Spinal cord (tissue), 10 donors: ENCODE data around the gene TOMT. TPM values are rescaled to one million over a fixed set of nuclear protein-coding genes. Genes with fewer than 3 reads are reported as not detected.
"Not testable (repeated sequence)": the region's sequence is repeated elsewhere in the genome, so short reads cannot be mapped to it uniquely, and the experiment has no call there.

ENCODE experiments used
- DNase-seq, 6 donors: peaks; one replicate each; pipeline versions ENCODE4 v3.0.0 to v3.0.0-alpha.2; 2013 to 2015; ENCODE audit warnings: low spot score in 6 of 6, low read depth in 4 of 6
- H3K27ac ChIP-seq: one replicate; pipeline ENCODE4 v1.5.1; 2013; ENCODE audit warnings: low read depth, low read length, control low read depth
- H3K27me3 ChIP-seq: one replicate; pipeline ENCODE4 v1.6.1; 2013; ENCODE audit warnings: low read length; ENCODE audit not compliant: control insufficient read depth, insufficient read depth
- H3K36me3 ChIP-seq: one replicate; pipeline ENCODE4 v1.6.1; 2013; ENCODE audit warnings: low read length; ENCODE audit not compliant: control insufficient read depth, insufficient read depth
- H3K4me1 ChIP-seq: one replicate; pipeline ENCODE4 v1.6.1; 2013; ENCODE audit warnings: low read length; ENCODE audit not compliant: control insufficient read depth, insufficient read depth
- H3K4me3 ChIP-seq: one replicate; pipeline ENCODE4 v1.5.1; 2013; ENCODE audit warnings: low read depth, low read length, control low read depth
- H3K9me3 ChIP-seq: one replicate; pipeline ENCODE4 v1.6.1; 2013; ENCODE audit warnings: low read length; ENCODE audit not compliant: control insufficient read depth, insufficient read depth
- WGBS: methylation state at CpG from one replicate; pipeline ENCODE4 v1.1.5; 2013; ENCODE audit warnings: missing lambda C conversion rate; ENCODE audit not compliant: insufficient coverage; 5-methylcytosine and 5-hydroxymethylcytosine counted together
- polyA plus RNA-seq, 2 donors: library from polyadenylated mRNA; unstranded; fragments of 120-200 nt; gene quantifications; one replicate each; pipeline ENCODE4 v1.2.1, GENCODE V29; 2013; ENCODE audit not compliant: insufficient read length in 2 of 2
- total RNA-seq, 2 donors: library from RNA; depleted of rRNA in 1 of 2; stranded (reverse); fragments of 120-200 nt in 1 of 2; fragments of >200 nt in 1 of 2; gene quantifications; one replicate each; pipeline versions ENCODE4 v1.2.3 to v1.2.4, GENCODE V29; 2013 to 2014
- donor health status: healthy.

TOMT gene
- total and polyA plus RNA-seq, 4 donors: not detected

DNA sequence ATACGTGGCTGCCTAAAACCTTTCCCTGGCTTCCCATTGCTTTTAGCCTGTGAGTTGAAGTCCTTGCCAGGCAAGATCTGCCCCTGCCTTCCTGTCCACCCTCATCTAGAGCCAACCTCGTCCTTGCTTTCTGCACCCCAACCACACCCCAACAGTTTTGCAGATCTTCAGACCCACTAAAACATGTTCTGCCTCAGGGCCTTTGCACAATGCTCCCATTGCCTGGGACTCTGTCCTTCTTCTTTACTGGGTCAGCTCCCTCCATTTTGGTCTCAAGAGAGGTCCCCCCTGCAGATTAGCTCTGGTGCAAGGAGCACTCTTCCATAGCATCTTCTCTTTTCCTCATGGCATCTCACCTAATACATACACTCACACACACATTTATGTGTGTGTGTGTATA lies 15.2 kb downstream of the TOMT start:
- Histone ChIP-seq H3K9me3 (no peaks in the 10 kb centered on the region), H3K27me3 (no peaks in the 10 kb centered on the region), H3K27ac (no peak overlapping the region), H3K4me3 (no peak overlapping the region), H3K4me1 (no peaks in the 10 kb centered on the region), H3K36me3 (no peaks in the 10 kb centered on the region)
- DNase-seq: no peak
- 85% methylated on average over 2 of the region's 2 CpGs for WGBS

DNA sequence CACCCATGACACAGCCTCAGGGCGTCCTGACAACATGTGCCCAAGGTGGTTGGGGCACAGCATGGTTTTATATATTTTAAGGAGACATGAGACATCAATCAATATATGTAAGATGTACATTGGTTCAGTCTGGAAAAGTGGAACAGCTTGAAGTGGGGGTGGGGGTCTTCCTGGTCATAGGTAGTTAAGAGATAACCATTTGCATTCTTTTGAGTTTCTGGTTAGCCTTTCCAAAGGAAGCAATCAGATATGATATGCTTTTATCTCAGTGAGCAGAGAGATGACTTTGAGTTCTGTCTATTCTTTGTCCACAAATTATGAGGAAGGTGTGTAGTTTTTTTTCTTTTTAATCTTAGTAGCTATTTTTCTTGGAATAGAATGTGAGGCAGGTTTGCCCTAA lies 16.9 kb downstream of the TOMT start:
- H3K27ac ChIP-seq: no peak overlapping the region
- H3K4me1 ChIP-seq: no peaks in the 10 kb centered on the region
- DNase-seq: no peak
- no peaks in the 10 kb centered on the region for H3K27me3 ChIP-seq
- no peaks in the 10 kb centered on the region for H3K36me3 ChIP-seq
- no peaks in the 10 kb centered on the region for H3K9me3 ChIP-seq
- no CpG with 5 or more reads among the region's 1 CpG for WGBS
- no peak overlapping the region for H3K4me3 ChIP-seq

- no peaks in the 10 kb centered on the region for H3K9me3 ChIP-seq
- H3K36me3 ChIP-seq: no peaks in the 10 kb centered on the region
- 87% methylated on average over 2 of the region's 3 CpGs for WGBS
- no peaks in the 10 kb centered on the region for H3K4me1 ChIP-seq
- H3K4me3 ChIP-seq: no peak overlapping the region
- no peak for DNase-seq
- H3K27ac ChIP-seq: no peak overlapping the region
- H3K27me3 ChIP-seq: no peaks in the 10 kb centered on the region
Observed at GRCh38 chr11:72123117-72123653, 17.5 kb downstream of the TOMT start.

DNA sequence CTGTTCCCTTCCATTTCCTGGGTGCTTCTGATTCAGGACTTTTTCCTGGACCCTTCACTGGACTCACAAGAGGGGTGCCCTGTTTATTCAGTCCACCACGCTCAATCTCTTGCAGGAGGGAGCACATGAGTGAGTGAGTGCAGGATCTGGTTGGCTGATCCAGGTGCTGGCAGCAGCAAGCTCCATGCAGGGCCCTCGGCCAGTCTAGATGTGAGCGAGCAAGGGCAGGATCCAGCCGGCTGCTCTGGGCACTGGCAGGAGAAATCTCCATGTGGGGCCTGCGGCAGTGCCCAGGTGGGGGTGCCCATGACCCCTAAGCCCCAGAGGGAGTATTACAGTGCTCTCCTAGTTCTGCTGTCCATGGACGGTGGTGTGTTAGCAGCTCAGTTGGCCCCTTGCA lies 18.3 kb downstream of the TOMT start:
- no peaks in the 10 kb centered on the region for H3K27me3 ChIP-seq
- peaks cover 2% of the 10 kb centered on the region for H3K9me3 ChIP-seq
- no peak overlapping the region for H3K4me3 ChIP-seq
- no peak overlapping the region for H3K27ac ChIP-seq
- no peaks in the 10 kb centered on the region for H3K4me1 ChIP-seq
- 85% methylated on average over 6 of the region's 6 CpGs for WGBS
- DNase-seq: no peak
- H3K36me3 ChIP-seq: no peaks in the 10 kb centered on the region

DNA sequence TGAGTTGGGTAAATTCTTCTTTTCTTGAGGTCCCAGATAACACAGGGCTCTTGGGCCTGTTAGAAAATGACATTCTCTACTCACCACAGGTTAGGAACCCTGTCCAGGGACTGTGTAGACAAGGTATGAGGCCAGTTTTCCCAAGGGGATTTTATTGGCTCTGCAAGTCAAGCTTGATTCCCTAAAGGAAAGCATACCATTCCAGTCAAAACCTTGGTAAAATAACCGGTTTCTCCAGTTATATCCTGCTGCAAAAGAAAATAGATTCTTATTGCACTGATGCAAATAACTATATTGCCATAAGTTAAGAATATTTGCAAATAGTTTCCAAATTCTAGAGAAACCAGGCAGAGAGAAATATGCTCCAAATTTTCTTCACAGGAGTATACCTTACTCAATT lies 20.2 kb downstream of the TOMT start:
- peaks cover 1% of the 10 kb centered on the region for H3K27me3 ChIP-seq
- no peaks in the 10 kb centered on the region for H3K4me1 ChIP-seq
- no CpG with 5 or more reads among the region's 1 CpG for WGBS
- peaks cover 2% of the 10 kb centered on the region for H3K9me3 ChIP-seq
- no peaks in the 10 kb centered on the region for H3K36me3 ChIP-seq
- no peak overlapping the region for H3K4me3 ChIP-seq
- DNase-seq: no peak
- H3K27ac ChIP-seq: no peak overlapping the region

GRCh38 chr11:72127923-72128322 lies 22.2 kb downstream of the TOMT start:
- Histone ChIP-seq H3K27ac (no peak overlapping the region), H3K36me3 (no peaks in the 10 kb centered on the region), H3K9me3 (peaks cover 2% of the 10 kb centered on the region), H3K27me3 (peaks cover 2% of the 10 kb centered on the region), H3K4me3 (no peak overlapping the region), H3K4me1 (no peaks in the 10 kb centered on the region)
- WGBS: no CpG with 5 or more reads among the region's 2 CpGs
- no peak for DNase-seq

- 90% methylated on average over 2 of the region's 3 CpGs for WGBS
Observed at GRCh38 chr11:72129381-72129780, 23.7 kb downstream of the TOMT start.

GRCh38 chr11:72132646-72133045 lies 26.9 kb downstream of the TOMT start:
- H3K27ac ChIP-seq: no peak overlapping the region
- H3K36me3 ChIP-seq: no peaks in the 10 kb centered on the region
- DNase-seq: no peak
- H3K4me1 ChIP-seq: no peaks in the 10 kb centered on the region
- H3K4me3 ChIP-seq: no peak overlapping the region
- no CpG with 5 or more reads among the region's 2 CpGs for WGBS
- H3K27me3 ChIP-seq: peaks cover 2% of the 10 kb centered on the region
- H3K9me3 ChIP-seq: peaks cover 2% of the 10 kb centered on the region

More at GRCh38 chr11:72129381-72129780, 23.7 kb downstream of the TOMT start:
- no peaks in the 10 kb centered on the region for H3K36me3 ChIP-seq
- H3K27me3 ChIP-seq: peaks cover 2% of the 10 kb centered on the region
- no peak for DNase-seq
- peaks cover 2% of the 10 kb centered on the region for H3K9me3 ChIP-seq
- no peak overlapping the region for H3K27ac ChIP-seq
- H3K4me3 ChIP-seq: no peak overlapping the region
- no peaks in the 10 kb centered on the region for H3K4me1 ChIP-seq

GRCh38 chr11:72135473-72135872 lies 29.7 kb downstream of the TOMT start, which contains the start of gene FOLR3:
TSS of gene FOLR3 (plus strand) at chr11:72135725. CDS start at chr11:72135953, 228 bp downstream.
- not testable (repeated sequence) for H3K9me3 ChIP-seq, DNase-seq, H3K4me3 ChIP-seq, H3K27me3 ChIP-seq, H3K4me1 ChIP-seq, H3K36me3 ChIP-seq, H3K27ac ChIP-seq
- 67% methylated on average over 1 of the region's 4 CpGs for WGBS

DNA sequence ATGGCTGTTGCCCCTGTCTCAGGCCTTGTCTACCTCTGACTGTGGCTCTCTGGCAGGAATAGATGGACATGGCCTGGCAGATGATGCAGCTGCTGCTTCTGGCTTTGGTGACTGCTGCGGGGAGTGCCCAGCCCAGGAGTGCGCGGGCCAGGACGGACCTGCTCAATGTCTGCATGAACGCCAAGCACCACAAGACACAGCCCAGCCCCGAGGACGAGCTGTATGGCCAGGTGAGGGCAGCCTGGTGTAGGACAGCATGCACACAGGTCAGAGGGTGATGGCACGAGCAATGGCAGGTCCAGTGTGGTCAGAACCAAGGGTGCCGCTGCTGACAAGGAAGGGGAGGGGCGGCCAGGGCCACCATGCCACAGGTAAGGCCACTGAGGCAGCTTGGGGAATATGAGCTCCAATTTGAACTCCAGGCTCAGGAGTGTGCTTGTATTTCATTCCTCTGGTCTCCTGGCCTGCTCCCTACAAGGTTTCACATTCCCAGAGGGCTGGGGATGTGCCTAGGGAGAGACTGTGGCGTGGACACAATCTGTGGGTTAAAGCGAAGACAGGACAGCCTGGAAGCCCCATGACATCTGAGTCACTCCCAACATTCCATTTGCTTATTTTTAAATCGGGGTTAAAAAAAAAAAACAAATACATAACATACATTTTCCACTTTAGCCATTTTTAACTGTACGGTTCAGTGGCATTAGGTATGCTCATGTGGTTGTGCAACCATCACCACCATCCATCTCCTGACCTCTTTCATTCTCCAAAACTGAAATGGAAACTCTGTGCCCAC lies 30.4 kb downstream of the TOMT start:
- no peak overlapping the region for H3K27ac ChIP-seq
- no peaks in the 10 kb centered on the region for H3K4me1 ChIP-seq
- H3K36me3 ChIP-seq: no peaks in the 10 kb centered on the region
- H3K27me3 ChIP-seq: no peaks in the 10 kb centered on the region
- H3K4me3 ChIP-seq: no peak overlapping the region
- no peaks in the 10 kb centered on the region for H3K9me3 ChIP-seq
- 76% methylated on average over 12 of the region's 14 CpGs for WGBS
- no peak for DNase-seq
